ENCODE data around the gene AKAP8L. TPM values are rescaled to one million over a fixed set of nuclear protein-coding genes. Genes with fewer than 3 reads are reported as not detected.

The AKAP8L gene
- total RNA-seq, 1 experiment from 2014 or later: 123 TPM

DNA sequence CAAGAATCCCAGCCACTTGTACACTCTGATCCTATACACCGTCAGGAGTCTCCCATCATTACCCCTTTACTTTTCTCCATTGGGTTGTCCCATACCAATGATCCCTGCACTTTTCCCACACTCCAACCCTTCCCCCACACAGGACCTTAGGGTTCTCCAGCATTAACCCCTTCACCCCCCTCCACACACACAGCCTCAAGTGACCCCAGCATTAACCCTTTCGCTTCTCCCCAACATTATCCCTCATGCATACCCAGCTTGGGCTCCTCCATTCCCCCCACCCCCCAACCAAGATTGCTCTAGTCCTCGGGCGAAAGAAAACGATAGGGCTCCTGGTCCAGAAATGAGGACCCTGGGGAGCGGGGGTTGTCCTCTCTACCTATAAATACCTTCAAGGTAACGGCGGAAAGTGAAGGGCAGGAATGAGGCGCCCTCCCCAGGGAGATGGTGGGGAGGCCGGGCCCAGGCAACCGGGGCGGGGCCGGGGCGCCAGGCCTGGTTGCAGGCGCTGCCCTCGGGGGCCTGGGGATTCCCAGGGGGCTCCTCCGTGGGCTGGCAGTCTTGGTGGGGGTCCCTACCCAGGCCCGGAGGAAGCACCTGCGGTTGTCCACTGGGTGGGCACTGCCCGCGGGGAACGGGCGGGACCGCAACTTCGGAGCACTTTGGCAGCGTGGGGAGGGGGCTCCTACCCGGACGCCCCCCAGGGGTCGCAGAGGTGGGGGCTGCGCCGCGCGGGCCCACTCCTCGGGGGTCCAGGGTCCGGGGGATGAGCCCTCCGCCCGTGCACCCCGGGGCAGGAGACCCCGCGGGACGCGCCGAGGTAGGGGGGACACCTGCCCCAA is 30.2 kb upstream of the AKAP8L start:
- Histone ChIP-seq H2AFZ (ENCODE audit: low read length) (no peak overlapping the region), H3K14ac (ENCODE audit: insufficient read depth, low read length) (no peak overlapping the region), H2BK5ac (ENCODE audit: insufficient read length, low read length) (no peak overlapping the region), H3K23ac (ENCODE audit: insufficient read length, low read depth, low read length) (no peak overlapping the region), H2BK20ac (ENCODE audit: low read depth, low read length, poor library complexity, severe bottlenecking) (no peak overlapping the region), H2BK15ac (ENCODE audit: low read depth, low read length) (no peak overlapping the region), H3K79me1 (ENCODE audit: insufficient read depth, low read depth, low read length, poor library complexity, severe bottlenecking) (no peaks in the 10 kb centered on the region), H3K4me1 (ENCODE audit: insufficient read depth, low read length) (no peaks in the 10 kb centered on the region; the same call in 1 of the 2 replicates), H3K9ac (ENCODE audit: extremely low read depth, insufficient read length, low read length) (no peak overlapping the region), H3K4ac (ENCODE audit: low read depth, low read length) (no peak overlapping the region), H4K20me1 (ENCODE audit: control insufficient read depth, insufficient read depth, insufficient read length) (no peaks in the 10 kb centered on the region), H4K5ac (ENCODE audit: insufficient read length, low read depth, low read length) (no peak overlapping the region), H3K9me3 (ENCODE audit: control insufficient read depth, low read depth, low read length) (no peaks in the 10 kb centered on the region), H3K4me2 (ENCODE audit: insufficient read depth, insufficient read length, low read length) (peak overlapping the region; percentile 59), H3K27me3 (ENCODE audit: insufficient read depth, low read length) (peaks cover 2% of the 10 kb centered on the region; the same call in 1 of the 2 replicates), H3K27ac (ENCODE audit: insufficient read length, low read depth, low read length) (no peak overlapping the region), H2BK12ac (ENCODE audit: insufficient read length, low read depth, low read length) (no peak overlapping the region), H3T11ph (ENCODE audit: low read length) (no peak overlapping the region), H3K18ac (ENCODE audit: insufficient read length, low read depth, low read length) (no peak overlapping the region), H3K23me2 (ENCODE audit: insufficient read length, low read depth, low read length, poor library complexity, severe bottlenecking) (peaks cover 20% of the 10 kb centered on the region), H3K79me2 (ENCODE audit: insufficient read depth, low read length) (no peaks in the 10 kb centered on the region), H4K8ac (replicated peaks; ENCODE audit: insufficient read length, low read depth, low read length) (no peak overlapping the region), H4K91ac (ENCODE audit: insufficient read length, low read depth, low read length) (no peak overlapping the region), H2AK5ac (ENCODE audit: insufficient read length, low read length) (no peak overlapping the region), H3K56ac (ENCODE audit: insufficient read length, low read depth, low read length) (no peak overlapping the region), H2BK120ac (ENCODE audit: low read depth, low read length, poor library complexity, severe bottlenecking) (no peak overlapping the region)
- H3K36me3 Mint-ChIP-seq (ENCODE audit: insufficient read depth in 1 of 3, low read depth in 3 of 3): no peaks in the 10 kb centered on the region
- H3K4me3 Mint-ChIP-seq: peak overlapping the region; percentile 68 to 82
- TF ChIP-seq, protein P1, sequence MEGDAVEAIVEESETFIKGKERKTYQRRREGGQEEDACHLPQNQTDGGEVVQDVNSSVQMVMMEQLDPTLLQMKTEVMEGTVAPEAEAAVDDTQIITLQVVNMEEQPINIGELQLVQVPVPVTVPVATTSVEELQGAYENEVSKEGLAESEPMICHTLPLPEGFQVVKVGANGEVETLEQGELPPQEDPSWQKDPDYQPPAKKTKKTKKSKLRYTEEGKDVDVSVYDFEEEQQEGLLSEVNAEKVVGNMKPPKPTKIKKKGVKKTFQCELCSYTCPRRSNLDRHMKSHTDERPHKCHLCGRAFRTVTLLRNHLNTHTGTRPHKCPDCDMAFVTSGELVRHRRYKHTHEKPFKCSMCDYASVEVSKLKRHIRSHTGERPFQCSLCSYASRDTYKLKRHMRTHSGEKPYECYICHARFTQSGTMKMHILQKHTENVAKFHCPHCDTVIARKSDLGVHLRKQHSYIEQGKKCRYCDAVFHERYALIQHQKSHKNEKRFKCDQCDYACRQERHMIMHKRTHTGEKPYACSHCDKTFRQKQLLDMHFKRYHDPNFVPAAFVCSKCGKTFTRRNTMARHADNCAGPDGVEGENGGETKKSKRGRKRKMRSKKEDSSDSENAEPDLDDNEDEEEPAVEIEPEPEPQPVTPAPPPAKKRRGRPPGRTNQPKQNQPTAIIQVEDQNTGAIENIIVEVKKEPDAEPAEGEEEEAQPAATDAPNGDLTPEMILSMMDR (conservative IDR thresholded peaks at IDR 0.05): no peak
- DNase-seq: no peak
- peaks cover 18% of the 10 kb centered on the region for H3K27me3 Mint-ChIP-seq (ENCODE audit: low read depth)
- H3K4me1 Mint-ChIP-seq: peaks cover 7 to 19% of the 10 kb centered on the region in 2 experiments
- peaks cover 0 to 2% of the 10 kb centered on the region in 2 experiments; a peak in 3 of 5 replicates for H3K9me3 Mint-ChIP-seq
- H3K27ac Mint-ChIP-seq: peak overlapping the region in 2 of 3 experiments; percentile 20 to 78; a peak in 2 of 7 replicates
- WGBS (ENCODE audit: extremely low coverage, insufficient read length, low lambda C conversion rate): no CpG with 5 or more reads among the region's 43 CpGs
